OCI-LY1 (cell line): ENCODE results near the gene NCAPG2.

ENCODE experiments used
- EZH2 ChIP-seq: fragments of 200-600 bp; sonication (generic), shearing (Covaris generic); IDR thresholded peaks from 2 replicates; pipeline ENCODE4 v1.8.0; 2017; ENCODE audit warnings: borderline replicate concordance, mixed run types, mild to moderate bottlenecking, antibody characterized with exemption, low read length, moderate library complexity, mixed read lengths
- TF ChIP-seq, protein P1 (sequence below): fragments of 200-600 bp; sonication (generic), shearing (Covaris generic); IDR thresholded peaks from 2 replicates; pipeline ENCODE4 v1.5.1; 2017; ENCODE audit warnings: mild to moderate bottlenecking, antibody characterized with exemption, low read length, moderate library complexity, mixed read lengths

DNA sequence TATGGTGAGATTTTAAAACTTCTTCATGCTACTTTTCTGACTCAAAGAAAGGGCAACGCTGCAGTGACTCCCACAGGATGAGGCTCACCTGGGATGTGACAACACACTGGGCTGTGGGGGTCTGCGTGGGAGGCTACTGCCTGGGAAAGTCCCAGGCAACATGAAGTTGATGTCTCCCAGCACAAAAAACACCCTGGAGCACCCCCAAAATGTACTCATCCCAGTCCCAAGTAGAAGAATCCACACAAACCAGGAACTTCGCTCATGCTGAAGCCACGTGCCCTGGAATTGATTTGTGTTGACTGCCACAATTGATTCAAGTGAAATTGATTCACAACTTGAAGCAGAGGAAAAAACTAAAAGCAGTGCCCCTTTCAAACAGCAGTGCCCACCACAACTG, 92.1 kb downstream of the NCAPG2 start:
- TF ChIP-seq, protein P1, sequence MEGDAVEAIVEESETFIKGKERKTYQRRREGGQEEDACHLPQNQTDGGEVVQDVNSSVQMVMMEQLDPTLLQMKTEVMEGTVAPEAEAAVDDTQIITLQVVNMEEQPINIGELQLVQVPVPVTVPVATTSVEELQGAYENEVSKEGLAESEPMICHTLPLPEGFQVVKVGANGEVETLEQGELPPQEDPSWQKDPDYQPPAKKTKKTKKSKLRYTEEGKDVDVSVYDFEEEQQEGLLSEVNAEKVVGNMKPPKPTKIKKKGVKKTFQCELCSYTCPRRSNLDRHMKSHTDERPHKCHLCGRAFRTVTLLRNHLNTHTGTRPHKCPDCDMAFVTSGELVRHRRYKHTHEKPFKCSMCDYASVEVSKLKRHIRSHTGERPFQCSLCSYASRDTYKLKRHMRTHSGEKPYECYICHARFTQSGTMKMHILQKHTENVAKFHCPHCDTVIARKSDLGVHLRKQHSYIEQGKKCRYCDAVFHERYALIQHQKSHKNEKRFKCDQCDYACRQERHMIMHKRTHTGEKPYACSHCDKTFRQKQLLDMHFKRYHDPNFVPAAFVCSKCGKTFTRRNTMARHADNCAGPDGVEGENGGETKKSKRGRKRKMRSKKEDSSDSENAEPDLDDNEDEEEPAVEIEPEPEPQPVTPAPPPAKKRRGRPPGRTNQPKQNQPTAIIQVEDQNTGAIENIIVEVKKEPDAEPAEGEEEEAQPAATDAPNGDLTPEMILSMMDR: no peak
- no peak for TF ChIP-seq EZH2
